ENCODE data around the gene NME7.

- TF ChIP-seq SIN3A (IDR thresholded peaks at IDR 0.05; ENCODE audit: borderline replicate concordance, insufficient read depth, low read depth, low read length), result no peak
- TF ChIP-seq, protein P1, sequence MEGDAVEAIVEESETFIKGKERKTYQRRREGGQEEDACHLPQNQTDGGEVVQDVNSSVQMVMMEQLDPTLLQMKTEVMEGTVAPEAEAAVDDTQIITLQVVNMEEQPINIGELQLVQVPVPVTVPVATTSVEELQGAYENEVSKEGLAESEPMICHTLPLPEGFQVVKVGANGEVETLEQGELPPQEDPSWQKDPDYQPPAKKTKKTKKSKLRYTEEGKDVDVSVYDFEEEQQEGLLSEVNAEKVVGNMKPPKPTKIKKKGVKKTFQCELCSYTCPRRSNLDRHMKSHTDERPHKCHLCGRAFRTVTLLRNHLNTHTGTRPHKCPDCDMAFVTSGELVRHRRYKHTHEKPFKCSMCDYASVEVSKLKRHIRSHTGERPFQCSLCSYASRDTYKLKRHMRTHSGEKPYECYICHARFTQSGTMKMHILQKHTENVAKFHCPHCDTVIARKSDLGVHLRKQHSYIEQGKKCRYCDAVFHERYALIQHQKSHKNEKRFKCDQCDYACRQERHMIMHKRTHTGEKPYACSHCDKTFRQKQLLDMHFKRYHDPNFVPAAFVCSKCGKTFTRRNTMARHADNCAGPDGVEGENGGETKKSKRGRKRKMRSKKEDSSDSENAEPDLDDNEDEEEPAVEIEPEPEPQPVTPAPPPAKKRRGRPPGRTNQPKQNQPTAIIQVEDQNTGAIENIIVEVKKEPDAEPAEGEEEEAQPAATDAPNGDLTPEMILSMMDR (IDR thresholded peaks at IDR 0.05), result no peak
- TF ChIP-seq REST (IDR thresholded peaks at IDR 0.05; ENCODE audit: insufficient read depth in 1 of 2, low read depth in 2 of 2, low read length in 1 of 2), result no peak
- no peak for TF ChIP-seq POLR2AphosphoS5 (IDR thresholded peaks at IDR 0.05; ENCODE audit: low read depth, low read length)
- TF ChIP-seq TCF7L2 (IDR thresholded peaks at IDR 0.05; ENCODE audit: low read depth, low read length), result no peak
Measured at GRCh38 chr1:169110236-169110635, 257.4 kb downstream of the NME7 start.
